OCI-M1 (cell line): ENCODE measurements around the gene APOBEC3H.

ENCODE experiments used
- DNase-seq: peaks from one replicate; lab custom pipeline; 2025; lab: John Stamatoyannopoulos, UW

Gene APOBEC3H

DNA sequence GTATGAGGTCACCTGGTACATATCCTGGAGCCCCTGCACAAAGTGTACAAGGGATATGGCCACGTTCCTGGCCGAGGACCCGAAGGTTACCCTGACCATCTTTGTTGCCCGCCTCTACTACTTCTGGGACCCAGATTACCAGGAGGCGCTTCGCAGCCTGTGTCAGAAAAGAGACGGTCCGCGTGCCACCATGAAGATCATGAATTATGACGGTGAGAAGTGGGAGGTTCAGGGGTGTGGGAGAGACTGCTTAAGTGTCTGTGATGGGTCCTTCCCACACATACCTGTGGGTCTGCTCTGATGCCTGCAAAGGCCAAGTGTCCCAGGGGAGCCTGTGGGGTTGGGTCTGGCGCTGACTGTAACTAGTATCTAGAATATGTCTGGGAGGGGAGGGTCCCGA lies 16.0 kb upstream of the APOBEC3H start:
- DNase-seq, result no peak

DNA sequence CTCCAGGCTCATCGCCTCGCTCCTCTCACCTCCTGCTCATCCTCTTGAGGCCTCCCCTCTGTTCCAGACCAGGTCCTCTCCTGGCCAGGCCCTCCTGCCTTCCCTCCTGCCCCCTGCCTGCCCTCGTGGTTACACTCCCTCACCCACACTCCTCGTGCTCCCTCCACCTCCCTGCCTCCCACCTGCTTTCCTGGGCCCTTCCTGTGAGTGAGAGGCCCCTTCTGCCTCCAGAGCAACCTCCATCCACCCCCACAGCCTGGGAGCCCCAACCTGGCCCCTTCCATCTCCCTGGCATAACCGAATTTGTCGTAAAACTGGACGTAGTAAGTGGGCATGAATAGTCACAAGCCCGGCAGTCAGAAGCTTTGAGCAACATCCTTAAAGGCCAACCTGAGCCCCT lies 15.4 kb upstream of the APOBEC3H start:
- DNase-seq, result no peak

DNA sequence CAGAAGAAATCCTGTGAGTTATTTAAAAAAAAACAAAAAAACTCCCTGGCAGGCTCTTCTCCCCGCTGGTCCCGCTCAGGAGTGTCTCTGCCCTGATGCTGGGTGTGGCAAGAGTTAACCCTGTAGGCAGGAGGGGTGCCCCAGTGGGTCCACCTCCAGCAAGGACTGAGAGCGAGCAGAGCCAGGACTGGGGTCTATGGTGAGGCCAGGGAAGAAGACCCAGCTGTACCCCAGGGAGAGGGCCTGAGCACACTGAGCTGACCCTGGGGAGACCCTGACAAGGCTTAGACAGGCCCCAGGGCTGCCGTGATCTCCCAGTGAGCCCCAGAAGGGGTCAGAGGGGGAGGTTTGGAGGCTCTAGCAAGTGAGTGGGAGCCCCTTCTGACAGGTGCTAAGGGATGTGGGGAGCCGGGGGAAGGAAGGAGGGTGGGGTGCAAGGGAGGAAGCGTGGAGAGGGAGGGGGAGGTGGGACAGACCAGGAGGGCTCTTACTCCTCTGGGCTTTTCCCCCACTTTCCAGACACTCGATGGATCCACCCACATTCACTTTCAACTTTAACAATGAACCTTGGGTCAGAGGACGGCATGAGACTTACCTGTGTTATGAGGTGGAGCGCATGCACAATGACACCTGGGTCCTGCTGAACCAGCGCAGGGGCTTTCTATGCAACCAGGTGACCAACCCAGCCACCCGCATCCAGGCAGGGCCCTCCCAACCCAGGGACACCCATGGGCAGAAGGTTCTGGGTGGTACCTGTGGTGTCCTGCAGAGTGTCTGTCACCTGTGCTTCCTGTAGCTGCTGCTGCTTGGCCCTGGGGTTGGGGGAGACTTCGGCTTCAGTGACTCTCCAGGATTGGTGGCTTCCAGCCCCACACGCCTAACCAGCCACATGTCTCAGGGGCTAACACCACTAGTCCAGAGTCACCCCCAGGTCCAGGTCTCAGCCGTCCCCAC lies 13.6 kb upstream of the APOBEC3H start:
- no peak for DNase-seq

DNA sequence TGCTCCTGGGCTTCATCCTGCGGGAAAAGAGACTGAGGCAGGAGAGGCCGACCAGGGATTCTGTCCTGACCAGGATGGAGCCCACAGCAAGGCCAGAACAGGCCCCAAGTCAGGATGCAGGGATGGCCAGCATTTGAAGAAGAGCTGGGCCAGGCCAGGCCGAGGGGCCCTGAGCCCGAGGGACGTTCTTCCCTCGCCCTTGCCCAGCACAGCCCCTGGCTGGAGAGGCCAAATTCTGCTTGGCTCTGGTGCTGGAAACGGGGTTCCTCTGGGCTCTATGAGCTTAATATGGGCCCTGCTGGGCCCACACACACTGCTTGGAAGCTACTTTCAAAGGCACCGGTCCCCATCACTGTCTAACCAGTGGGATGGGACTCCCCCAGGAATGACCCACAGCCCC lies 12.4 kb upstream of the APOBEC3H start:
- no peak for DNase-seq

DNA sequence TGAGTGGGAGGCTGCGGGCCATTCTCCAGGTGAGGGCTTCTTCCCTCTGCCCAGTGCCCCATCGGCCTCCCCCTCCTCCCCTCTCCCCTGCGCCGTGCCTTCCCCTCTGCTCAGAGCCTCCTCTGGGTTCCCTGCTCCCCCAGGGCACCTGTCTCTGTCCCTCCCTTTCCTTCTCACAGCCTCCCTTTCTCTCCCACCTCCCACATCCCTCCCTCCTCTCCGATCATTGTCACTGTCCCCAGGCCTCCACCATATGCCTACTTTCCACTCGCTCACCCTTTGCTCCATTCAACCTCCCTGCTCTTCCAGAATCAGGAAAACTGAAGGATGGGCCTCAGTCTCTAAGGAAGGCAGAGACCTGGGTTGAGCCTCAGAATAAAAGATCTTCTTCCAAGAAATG lies 9.9 kb upstream of the APOBEC3H start:
- DNase-seq, result no peak

DNA sequence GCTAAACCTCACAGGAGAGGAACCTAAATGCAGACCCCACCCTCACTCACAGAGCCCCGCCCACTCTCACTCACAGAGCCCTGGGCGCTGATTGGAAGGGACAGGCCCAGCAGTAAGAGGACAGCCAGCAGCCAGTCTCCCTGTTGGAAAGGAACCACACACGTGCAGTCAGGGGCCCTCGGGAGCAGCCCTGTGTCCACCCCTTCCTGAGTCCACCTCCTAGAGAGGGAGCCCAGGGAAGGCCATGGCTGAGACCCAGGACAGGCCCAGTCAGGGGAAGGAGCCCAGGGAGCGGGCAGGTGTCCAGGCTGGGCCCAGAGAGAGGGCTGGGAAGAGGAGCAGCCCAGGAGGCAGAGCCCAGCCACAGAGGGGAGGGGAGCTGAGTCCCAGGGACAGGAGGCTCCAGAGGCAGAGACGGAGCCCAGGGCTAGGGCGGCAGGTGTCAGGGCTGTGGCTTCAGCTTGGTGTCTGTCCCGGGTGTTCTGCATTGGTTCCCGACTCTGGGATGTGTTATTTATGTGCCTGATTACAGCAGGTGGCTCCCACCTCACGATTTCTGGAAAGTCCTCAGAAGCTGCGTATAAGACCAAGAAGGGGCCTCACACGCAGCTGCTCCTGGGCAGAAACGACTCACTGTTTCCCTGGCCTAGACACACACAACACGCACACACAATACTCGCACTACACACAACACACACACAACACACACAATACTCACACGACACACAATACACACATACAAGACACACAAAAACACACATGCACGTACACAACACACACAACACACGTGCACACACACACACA lies 9.0 kb upstream of the APOBEC3H start:
- no peak for DNase-seq

DNA sequence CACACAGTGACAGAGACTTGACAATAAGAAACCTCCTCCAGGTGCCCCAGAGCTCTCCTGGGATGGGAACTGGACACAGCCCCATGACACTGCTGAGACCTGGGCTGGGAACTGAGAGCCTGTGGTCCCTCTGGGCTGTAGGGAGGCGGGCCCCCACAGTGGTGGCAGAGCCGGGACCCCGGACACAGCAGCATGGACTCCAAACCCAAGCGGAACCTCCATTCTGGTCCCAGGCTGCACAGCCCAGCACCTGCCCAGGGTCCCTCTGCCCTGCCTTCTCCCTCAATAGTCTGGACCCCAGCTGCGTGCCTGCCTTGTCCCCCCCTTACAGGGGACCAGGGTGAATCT lies 8.4 kb upstream of the APOBEC3H start:
- no peak for DNase-seq

DNA sequence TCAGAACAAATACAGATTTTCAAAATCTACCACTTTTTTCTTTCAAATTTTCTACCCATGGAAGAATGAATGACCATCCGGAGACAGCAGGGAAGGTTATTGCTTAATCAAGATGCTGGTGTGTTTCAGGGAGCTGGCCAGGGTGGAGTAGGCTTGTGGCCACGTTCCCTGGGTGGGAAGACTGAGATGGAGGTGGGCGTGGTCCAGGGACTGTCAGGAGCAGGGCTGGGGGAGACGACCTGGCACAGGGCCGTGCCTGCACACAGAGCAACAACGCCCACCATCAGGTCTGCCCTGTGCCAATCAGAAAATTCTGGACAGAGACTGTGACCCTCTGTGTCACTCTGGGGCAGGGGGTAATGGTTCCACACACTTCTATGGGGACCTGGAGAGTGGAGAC lies 7.1 kb upstream of the APOBEC3H start:
- no peak for DNase-seq

DNA sequence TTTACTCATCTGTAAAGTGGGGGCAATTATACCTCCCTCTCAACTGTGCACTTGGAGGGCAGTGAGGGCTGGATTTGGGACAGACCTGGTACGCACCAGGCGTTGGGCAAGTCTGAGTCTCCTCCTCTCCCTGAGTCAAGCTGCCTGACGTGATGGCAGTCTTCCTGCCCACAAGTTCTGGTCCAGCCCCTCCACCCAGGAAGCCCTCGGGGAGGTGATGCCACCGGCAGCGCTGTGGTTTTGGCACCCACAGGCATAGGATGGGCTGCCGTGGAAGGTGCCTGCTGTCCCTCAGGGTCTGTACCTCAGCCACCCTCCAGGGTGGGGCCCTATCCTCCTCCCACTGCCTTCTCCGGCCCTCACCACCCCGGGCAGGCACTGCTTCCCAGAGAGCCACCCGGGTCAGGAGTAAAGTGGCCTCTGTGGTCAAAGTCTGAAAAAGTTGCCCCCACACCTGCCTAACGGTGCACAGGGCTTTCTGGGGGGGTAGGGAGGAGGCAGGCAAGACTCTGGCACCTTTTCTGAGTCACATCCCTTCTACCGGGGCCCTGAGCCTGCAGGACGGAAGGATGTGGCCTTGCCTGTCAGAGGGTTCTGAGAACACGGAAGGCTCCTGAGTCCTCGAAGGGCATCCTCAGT lies 6.5 kb upstream of the APOBEC3H start:
- no peak for DNase-seq

DNA sequence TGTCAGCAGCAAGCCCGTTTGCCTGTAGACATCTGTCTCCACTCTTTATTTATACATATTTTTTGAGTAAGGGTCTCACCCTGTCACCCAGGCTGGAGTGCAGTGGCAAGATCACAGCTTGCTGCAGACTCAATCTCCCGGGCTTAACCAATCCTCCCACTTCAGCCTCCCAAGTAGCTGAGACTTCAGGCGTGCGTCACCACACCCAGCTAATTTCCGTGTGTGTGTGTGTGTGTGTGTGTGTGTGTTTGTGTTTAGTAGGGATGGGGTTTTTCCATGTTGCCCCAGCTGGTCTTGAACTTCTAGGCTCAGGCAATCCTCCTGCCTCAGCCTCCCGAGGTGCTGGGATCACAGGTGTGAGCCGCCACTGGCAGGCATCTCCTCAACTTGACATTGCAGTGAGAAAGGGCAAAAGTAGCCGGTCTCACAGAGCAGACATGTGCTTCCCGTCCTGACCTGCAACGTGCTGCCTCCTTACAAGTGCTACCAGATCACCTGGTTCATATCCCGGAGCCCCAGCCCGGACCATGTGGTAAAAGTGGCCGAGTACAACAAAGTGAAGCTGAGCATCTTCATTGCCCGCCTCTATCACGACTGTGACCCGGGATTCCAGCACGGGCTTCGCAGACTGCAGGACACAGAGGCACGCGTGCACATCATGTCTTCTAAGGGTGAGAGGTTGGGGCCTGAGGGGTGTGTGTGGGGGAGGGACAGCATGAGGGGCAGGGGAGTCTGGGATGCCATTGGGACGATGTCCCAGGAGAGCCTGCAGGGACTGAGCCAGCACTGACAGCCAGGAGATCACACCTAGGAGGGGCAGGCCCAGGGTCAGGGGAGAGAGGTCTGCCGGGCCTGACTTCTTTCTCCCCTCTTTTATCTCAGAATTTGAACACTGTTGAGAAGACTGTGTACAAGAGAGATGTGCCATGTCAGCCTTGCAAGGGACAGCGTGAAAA lies 5.6 kb upstream of the APOBEC3H start:
- DNase-seq, result no peak

DNA sequence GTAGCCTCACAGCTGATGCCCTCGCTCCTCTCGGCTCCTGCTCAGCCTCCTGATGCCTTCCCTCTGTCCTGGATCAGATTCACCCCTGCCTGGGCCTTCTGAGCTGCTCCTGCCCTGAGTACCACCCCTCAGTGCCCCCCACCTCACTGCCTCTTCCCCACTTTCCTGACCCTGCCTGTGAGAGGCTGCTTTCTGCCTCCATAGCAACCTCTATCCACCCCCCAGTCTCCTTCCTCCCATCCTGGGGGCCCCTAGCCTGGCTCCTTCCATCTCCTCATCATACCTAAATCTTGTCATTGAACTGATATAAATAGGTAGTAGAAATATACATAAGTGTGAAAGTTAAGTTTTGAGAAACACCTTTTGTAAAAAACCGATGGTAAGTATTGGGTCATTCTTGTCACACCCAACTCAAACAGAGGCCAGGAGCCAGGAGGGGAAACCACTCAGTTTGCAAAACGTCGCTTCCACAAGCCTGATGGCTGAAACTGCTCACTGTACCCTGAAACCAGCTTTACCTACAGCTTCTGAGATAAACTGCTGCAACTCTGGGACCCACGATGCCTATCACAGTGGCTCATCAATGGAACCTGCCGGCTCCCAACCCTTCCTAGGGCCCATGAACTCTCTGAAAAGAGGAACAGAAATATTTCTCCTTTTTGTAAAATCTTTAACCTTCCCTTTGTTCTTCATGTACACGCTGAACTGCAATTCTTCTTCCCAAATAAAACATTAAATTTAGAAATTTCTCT lies 4.8 kb upstream of the APOBEC3H start:
- DNase-seq, result peak; percentile 18

DNA sequence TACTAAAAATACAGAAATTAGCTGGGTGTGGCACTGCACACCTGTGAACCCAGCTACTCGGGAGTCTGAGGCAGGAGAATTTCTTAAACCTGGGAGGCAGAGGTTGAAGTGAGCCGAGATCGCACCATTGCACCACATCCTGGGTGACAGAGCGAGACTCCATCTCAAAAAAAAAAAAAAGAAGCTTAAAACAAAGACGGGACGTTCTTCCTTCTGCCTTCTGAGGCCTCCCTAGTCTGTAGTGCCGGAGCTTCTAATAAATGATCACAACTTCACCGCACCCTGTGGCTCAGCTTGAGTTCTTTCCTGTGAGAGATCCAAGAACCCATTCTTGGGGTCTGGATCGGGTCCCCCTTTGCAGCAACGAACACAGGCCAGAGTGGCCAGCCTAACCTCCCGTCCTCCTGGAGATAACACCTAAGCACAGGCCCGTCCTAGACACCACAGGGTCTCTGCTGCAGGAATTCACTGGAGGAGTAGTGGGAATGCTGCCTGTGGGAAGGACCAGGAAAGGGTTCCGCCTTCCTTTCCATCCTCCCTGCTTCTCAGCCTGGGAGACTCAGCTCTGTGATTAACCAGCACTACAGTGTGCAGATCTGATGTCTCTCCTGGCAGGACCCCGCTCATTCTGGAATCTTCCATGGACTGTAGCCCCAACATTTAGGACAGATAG lies 2.2 kb upstream of the APOBEC3H start:
- DNase-seq, result no peak

DNA sequence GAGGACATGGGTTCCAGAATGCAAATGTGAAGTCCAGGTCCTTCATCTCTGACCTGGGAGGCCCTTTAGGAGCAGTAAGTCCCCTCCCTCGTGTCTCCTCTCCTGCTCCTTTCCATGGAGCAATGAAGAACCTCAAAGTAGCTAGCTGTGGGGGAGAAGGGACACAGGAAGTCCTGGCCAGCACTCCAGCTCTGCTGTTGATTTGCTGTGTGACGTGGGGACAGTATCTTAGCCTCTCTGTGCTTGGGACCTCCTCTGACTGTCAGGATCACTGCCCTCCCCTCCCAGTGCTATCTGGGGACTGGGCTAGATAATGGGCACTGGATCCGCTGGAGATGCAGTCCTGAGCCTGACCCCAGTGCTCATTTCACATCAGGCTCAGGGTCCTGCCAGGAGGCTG lies 1.1 kb upstream of the APOBEC3H start:
- no peak for DNase-seq

DNA sequence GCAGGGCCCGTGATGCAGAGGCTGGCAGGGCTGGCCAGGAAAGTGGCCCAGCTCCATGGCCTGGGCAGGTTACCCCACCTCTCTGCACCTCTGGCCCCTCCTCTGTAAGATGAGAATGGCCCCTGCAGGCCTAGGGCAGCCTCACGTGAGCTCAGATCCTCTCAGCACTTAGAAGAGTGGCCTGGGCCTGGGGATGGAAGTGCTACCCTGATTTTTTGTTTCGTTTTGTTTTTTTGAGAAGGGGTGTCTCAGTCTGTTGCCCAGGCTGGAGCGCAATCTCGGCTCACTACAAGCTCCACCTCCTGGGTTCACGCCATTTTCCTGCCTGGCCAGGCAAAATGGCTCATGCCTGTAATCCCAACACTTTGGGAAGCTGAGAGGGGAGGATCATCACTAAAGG lies 982 bp downstream of the APOBEC3H start:
- DNase-seq, result no peak

DNA sequence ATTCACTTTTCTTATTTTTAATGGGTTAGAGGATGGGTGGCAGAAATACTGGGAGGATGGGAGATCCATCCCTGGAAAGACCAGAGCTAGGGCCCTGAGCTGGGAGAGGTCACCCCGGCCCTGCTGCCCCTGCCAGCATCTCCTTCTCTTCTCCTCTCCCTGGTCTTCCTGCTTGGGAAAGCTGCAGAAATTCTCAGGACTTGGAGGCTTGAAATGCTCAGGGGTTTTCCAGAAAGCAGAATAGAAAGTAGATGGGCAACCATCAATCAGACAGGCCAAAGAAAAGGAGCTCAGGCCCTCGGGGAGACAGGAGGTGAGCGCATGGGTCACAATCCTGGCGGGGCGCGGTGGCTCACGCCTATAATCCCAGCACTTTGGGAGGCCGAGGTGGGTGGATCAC lies 1.5 kb downstream of the APOBEC3H start:
- no peak for DNase-seq

DNA sequence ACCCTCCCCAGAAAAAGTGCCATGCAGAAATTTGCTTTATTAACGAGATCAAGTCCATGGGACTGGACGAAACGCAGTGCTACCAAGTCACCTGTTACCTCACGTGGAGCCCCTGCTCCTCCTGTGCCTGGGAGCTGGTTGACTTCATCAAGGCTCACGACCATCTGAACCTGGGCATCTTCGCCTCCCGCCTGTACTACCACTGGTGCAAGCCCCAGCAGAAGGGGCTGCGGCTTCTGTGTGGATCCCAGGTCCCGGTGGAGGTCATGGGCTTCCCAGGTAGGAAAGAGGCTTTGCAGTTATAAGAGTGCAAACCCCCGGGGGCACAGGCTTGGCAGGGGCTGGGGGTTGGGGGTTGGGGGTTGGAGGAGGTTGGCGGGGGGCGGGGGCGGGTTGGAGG lies 4.2 kb downstream of the APOBEC3H start:
- DNase-seq, result no peak

DNA sequence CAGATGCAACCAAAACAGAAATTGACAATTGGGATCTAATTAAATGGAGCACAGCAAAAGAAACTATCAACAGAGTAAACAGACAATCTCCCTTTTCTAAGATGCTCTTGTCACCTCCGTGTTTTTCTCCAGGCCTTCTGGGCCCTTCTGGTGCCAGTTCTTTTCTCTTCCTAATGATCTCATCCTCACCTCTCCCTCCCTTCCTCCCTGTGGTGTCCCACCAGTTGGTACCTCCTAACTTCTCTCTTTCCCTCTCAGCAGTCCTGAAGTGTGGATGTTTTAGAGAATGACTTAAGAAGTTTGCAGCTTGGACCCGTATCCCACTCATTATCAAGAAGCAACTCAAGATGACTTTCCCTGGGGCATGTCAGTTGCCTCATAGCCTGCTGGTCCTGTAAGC lies 6.4 kb downstream of the APOBEC3H start:
- DNase-seq, result no peak

DNA sequence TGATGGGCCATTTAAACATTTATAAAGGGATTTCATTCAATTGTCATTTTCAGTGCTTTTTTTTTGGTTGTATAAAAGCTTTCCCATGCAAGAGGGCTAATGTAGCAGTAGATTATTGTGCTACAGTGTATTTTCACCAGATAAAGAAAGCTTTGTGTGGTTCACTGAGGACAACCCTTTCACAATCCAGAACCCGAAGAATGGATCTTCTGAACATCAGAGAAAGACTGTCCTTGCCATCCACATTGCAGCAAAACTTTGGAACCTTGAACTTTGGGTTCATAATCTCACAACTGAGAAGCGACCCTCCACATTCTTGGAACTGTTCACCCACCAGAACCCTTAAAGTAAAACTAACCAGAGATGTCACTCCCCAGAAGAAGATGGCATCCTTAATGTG lies 9.3 kb downstream of the APOBEC3H start:
- no peak for DNase-seq

DNA sequence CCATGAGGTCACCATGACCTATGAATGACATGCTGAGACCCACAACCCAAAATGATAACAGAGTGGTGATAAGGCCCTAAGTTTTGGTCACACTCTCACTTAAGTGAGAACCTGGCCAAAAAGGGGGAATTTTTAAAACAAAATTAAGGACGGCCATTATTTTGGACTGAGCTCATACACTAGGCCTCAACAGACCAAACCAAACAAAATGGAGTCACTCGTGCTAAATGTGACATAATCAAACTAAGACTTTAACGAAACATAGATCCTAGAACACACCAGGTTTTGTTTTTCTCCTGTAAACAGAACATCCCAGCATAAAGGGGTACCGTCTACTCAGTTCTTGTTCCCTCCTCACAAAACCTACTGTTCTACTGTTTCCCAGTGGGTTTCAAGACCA lies 11.4 kb downstream of the APOBEC3H start:
- DNase-seq, result no peak

DNA sequence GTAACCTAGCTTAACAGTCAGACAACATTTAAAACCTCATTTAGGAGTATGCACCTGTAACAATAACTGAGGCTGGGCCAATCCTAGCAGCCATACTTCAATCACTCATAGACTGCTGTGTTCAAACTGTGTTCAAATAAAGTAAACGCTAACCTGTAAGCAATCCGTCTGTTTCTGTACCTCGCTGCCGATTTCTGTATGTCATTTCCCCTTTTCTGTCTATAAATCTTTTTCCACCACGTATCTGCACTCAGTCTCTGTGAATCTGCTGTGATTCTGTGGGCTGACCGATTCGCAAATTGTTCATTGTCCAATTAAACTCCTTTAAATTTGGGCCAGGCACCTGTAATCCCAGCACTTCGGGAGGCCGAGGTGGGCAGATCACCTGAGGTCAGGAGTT lies 12.3 kb downstream of the APOBEC3H start:
- no peak for DNase-seq
